ENCODE results near the gene PPFIBP2.
"Not testable (repeated sequence)": the region's sequence is repeated elsewhere in the genome, so short reads cannot be mapped to it uniquely, and the experiment has no call there.

The PPFIBP2 gene

DNA sequence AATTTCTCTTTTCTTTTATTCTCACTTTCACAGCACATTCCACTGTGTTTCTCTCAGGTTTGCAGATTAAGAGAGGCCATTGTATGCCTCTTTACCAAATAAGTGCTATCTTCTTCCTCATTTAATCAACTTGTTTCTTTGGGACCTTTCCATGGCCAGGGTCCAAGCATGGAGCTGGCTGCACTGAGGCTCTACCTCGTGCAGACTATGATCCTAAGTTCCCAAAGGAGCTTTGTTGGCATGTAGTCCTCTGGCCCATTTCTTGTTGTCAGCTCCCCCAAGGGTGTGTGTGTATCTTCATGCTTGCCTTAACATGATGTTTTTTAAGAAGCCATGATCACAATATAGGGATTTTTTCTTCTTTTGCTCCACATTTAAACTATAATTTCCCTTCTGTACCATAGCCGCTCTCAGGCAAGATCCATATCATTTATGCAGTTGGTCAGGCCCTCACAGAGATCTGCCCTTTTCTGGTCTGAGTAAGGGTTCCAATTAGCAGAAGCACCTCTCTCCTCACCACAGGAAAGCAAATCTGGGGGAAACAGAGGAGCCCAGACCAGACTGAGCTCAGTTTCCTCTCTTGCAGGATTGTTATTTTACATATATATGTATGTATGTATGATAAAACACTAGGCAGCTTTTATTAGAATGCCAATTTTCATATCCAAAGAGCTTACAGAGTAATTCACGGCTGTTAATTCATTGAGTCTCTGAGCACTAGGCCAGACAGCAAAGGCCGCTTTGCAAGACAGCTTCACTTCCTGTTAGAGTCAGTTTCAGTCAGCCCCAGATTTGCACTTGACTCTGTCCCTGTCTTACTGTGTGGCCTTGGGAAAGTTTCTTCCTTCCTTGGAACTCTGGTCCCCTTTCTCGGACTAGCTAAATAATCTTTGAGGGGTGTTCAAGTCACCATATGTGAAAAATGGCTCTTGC, 125.2 kb downstream of the PPFIBP2 start:
- no peak for DNase-seq

DNA sequence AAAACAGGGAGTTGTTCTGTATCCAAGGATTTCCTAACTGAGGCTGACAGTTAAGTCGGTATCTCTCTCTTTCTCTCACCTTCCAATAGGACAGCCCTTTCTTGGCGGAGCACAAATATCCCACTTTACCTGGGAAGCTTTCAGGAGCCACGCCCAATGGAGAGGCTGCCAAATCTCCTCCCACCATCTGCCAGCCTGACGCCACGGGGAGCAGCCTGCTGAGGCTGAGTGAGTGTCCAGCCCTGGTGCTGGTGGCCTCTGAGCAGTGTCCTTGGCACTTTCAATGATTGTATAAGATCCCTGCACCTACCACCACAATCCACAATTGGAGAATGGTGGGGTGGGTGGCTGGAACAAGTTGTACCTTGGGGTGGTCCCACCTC, 125.8 kb downstream of the PPFIBP2 start:
- no peak for DNase-seq

DNA sequence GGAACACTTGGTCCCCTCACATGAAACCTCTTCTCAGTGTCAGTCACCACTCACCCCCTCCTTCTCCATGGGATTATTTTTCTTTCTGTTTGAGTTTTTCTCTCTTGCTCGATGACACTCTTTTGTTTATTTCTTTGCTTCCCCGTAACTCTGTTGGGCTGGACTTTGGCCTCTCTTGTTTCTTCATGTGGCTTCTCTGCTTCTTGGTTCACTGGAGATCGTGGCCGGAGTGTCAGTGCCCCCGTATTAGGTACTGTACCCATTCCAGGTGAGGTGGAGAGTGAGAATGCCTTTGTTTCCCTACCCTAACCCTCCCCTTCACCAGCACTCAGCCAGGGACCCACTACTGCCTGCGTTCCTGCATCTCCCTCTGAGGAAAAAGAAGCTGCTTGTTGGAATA, 127.0 kb downstream of the PPFIBP2 start:
- no peak for DNase-seq

DNA sequence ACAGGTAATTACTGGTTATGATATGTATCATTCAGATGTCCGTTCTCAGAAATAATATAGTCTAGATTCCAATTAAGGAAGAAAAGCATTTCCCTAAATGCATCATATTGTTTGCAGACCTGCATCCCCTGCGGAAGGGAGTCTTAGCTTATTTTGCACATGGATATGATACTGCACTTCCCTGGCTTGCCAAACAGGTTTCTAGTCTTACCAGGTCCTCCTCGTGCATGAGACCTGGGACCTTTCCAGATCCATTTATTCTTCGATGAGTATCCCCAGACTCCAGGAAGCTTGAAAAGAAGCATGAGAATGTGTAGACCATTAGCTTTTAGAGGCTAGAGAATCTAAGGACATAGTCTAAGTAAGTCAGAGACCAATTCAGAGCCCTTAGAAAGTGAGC, 128.9 kb downstream of the PPFIBP2 start:
- no peak for DNase-seq

DNA sequence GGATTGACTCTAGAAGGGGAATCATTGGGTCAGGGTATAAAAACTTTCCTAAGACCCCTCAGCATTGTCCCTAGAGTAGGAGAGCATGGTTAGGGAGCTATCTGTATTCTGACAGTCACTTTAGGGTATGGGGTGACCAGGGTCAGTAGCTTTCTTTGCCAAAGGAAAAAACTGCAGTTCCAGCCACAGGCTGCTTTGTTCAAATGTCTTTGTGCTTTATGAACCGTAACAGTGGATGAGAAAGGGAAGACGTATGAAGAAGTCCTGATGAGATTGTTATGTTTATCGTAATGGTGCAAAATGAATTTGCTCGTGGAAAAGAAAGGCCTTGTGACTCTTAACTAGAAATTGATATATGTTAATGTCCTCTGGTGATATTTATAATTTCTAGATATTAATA, 129.5 kb downstream of the PPFIBP2 start:
- DNase-seq: no peak

DNA sequence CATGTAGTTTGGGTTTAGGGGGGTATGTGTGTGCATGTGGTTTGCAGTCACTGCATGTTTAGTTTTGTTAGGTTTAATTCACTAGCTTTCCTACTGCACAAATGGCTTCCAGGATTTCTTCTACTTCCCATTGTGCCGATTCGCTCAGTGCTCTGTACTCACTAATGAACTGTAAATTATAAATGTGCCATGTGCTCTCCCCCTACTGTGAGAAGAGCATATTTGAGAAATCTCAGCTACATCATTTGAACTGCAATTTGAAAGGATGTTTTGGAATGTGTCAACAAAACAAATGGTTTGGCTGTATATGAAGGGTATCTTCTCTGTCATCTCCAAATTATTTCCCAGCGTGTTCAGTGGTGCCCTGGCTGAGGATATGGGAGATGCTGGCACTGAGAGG, 131.4 kb downstream of the PPFIBP2 start:
- DNase-seq: no peak

DNA sequence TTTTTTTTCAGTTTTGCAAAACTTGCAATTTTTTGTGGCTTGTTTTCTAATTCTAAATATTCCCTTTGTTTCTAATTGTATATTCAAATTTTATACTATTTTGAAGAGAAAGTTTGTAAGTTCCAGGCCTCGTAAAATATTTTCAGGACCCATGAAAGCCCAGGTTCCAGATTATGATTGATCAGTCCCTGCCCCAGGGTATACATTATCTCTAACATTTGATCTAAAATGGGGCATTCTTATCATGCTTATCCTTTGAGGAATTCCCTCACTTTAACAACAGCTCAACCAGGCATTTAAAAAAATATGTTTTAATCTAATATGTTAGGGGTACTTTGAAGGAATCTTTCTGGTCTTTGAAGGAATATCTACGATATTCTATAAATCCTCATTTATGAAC, 133.1 kb downstream of the PPFIBP2 start:
- no peak for DNase-seq

DNA sequence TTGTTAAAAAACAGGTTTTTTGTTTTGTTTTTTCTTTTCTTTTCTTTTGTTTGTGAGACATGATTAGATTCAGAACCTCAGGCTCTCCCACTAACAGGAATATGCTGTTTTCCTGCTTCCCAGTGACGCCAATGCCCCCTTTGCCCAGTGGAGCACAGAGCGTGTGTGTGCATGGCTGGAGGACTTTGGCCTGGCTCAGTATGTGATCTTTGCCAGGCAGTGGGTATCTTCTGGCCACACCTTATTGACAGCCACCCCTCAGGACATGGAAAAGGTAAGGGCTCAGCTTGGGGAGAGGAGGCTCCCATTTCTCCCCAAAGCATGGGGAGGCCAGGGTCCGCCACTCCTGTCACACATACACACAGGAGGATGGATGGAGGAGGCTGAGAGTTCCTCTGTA, 134.5 kb downstream of the PPFIBP2 start:
- no peak for DNase-seq

DNA sequence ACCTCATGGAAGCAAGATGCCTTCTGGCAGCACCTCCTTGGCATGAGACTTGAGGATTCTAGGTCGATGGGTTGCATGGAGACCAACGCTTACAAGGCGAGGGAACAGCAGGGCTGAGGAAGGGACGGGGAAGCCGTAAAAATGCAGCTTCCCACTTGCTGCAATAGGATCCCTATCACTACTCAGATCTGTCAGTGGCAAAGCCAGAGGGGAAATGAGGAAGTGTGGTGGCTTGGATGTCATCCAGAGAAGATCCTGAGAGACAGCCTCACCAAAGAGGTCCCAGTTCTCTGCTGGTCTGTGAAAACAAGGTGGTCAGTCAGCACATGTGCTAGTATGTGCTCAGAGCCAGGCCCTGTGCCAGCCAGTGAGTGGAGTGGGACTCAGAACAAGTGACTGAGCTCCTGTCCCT, 137.3 kb downstream of the PPFIBP2 start:
- no peak for DNase-seq

DNA sequence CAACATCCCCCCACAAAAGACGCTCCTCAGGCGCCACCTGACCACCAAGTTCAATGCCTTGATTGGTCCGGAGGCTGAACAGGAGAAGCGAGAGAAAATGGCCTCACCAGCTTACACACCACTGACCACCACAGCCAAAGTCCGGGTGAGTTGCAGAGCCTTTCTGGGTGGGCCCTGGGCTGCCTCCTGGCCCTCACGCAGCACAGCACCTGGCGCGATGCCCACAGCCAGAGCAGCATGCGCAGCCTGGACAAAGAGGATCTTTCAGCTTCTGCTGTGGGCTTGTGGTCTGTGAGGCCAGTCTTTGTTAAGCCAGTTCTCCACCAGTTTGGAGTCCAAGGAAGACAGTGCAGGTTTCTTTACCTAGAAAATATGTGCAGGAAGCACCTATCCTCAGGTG, 137.9 kb downstream of the PPFIBP2 start:
- DNase-seq: no peak

DNA sequence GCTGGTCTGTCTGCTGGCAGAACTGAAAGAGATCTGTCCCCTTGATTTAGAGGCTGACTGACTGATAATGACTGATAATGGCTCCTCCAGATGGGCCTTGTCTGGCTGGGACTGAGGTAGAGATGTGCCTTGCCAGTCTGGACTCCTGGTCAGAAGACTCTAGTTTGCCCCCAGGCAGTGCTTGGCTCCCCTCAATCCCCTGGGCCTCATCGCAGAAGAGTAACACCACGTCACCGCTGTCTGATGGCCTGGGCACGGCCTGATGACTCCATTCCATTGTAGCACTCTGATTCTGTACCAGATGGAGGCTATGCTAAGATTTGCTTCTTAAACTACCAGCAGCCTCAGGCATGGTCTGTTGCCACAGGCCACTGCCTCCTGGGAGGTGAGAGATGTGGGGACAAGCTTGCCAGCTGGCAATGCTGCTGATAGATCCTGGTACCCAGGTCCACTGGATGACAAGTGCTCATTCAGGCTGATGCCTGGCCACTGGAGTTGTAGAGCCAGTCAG, 140.5 kb downstream of the PPFIBP2 start:
- DNase-seq: no peak

DNA sequence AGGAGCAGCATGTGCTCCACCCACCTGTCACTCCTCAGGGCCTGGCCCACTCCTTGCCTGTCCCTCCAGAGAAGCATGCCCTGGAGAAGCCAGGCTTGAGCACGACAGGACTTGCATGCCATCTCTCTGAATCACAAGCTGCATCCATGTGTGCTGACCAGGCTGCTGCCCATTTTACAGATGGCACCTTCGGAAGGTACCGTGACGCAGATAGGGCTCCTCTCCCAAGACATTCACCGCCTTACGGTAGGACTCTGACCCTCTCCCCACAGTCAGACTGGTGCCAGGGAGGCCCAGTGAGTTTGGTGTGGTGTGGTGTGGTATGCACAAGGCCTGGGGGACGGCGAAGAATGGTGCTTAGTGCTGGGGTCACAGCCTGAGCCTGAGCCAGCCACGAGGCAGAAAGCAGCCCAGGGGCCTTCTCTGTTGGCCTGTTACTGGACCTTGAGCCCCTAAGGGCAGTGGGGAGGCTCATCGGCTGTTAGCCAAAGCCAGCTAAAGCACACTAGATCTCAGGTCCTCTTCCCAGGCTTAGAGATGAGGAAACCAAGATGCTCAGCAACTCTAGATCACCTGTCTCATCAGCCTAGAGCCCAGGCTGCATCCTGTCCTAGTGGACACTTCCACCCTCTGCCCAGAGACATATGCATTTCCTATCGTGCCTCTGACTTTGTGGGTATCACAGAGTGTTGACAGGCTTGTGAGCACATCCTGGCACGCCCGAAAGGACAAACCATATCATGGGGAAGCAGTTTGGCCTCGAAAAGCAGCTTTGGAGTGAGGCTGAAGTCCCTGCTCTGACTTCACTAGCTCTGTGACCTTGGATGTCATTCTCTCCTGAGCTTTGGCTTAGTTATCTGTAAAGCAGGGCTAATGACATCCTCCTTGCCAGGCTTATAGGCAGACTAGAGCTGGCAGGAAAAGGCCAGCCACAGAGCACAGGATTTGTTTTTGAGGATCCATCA, 141.7 kb downstream of the PPFIBP2 start:
- no peak for DNase-seq

DNA sequence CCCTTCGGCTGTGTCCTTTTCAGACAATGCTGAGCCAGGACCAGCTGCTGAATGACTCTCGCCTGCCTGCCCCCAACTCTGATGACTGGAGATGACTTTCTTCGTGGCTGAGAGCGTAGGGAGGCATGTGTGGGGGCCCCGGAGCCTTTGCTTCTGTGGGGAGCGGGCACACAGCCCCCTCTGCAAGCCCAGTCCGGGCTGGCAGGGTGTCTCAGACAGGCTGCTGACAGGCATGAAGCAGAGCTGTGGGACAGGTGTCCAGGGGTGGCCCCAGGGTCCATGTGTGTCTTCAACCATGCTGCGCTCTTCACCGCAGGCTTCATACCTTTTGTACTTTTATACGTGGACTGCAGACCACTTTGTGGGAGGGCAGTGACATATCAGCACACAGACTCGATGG, 142.9 kb downstream of the PPFIBP2 start:
- no peak for DNase-seq

DNA sequence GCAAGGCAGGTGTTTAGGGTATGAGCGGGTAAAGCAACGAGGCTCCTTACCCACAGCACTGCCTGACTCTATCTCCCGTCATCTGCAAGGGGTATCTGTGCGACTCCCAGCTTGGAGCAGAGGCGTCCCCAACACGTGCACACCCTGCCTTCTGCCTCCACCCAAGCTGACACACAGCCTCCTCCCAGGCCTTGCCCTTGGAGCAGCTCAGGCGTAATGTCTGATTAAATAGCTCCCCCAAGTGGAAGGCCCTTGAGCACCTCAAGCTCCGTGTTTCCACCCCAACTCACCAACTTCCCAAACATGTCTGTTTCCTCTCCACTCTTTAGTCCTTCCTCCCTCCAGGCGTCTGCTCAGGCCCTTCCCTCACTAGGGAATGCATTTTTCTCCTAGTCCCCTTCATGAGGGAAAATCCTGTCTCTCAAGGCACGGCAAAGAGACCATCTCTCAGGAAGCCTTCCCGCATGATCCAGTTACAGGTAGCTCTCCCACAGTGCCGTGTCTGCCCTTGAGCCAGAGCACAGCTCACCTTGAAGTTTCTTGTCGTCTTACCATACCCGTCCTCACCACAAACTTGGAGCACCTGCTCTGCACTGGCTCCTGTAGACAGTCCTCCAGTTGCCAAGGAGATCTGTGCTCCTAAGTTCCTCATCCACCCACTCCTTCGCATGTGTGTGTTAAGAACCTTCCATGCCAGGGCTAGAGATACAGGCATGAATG, 143.7 kb downstream of the PPFIBP2 start:
- DNase-seq: no peak

DNA sequence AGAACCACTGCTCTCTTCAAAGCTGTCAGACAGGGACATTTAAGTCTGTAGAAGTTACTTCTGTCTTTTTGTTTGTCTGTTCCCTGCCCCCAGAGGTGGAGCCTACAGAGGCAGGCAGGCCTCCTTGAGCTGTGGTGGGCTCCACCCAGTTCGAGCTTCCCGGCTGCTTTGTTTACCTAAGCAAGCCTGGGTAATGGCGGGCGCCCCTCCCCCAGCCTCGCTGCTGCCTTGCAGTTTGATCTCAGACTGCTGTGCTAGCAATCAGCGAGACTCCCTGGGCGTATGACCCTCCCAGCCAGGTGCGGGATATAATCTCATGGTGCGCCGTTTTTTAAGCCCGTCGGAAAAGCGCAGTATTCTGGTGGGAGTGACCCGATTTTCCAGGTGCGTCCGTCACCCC, 149.7 kb downstream of the PPFIBP2 start:
- not testable (repeated sequence) for DNase-seq

DNA sequence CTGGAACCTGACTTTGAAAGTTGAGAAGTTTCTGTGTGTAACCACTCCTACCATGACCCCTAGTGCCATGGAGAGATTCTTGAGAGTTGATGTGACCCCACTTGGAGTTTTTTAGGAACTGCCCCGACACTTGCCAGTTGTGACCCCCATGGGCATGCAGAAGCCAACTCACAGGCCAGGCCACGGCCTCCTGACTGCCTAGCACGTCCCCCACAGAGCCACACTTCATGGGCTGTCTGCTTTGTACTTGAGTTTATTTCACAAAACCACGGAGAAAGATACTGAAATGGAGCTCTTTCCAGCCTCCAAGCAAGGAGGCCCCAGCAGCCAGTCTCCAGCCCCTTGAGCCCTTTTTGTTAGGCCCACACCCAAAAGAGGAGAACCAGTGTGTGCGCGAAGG, 151.1 kb downstream of the PPFIBP2 start:
- no peak for DNase-seq

DNA sequence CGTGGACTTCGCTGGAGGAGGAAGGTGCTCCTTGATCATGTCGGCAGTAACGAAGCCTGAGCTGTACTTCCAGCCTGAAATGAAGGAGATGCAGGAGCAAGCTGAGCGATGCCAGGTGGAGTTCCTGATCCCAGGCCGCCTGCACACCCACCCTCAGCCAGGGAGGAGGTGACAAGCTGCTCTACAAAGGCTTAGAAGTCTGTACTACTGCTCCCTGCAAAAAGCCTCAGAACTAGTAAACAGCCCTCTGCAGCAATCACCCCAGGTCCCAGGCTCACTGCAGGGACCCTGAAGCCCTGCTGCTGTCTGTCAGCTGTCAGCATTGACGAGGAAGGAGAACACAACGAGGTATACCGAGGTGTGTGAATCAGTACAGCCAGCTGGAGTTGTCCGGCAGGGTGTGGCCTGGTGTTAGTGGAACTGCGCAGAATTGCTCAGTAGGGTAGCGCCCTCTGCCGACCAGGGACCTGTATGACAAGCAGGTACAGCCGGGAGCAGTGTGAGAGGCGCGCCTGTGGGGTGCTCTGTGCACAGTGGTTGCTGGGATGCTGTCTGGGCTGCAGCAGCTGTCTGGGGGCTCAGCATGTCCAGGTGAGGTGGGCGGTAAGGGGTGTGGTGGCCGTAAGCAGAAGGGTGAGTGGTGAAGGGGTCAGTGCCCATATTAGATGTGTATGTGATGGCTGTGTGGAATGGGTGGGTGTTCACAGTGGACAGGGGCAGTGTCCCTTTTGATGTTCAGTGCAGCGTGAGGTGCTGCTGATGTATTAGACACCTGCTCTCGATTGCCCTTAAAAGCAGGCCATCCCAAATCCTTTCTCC, 151.9 kb downstream of the PPFIBP2 start:
- DNase-seq: peak; percentile 92

DNA sequence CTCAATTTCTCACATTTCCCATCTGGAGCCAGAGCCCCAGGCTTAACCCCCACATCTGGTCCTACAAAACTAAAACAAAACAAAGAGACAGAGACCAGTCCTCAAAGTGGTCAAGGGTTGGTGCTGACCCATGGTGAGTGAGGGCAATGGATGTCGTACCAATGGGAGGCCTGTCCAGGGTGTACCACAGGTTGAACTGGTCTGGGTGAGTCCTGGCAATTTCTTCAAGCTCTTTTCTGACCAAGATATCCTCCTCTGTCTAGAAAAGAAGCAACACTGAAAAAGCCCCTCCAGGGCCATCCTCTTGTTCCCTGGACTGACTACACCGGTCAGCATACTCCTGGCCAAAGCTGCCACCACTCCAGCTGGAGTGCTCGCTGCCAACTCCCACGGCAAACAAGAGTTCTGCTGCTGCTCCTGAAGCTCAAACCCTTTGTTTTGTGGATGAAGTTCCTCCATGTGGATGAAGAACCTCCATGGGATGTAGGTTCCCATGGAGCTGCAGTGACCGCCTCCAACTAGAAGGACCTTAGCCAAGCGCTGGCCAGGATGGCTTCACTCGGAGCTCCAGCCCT, 152.6 kb downstream of the PPFIBP2 start:
- no peak for DNase-seq

DNA sequence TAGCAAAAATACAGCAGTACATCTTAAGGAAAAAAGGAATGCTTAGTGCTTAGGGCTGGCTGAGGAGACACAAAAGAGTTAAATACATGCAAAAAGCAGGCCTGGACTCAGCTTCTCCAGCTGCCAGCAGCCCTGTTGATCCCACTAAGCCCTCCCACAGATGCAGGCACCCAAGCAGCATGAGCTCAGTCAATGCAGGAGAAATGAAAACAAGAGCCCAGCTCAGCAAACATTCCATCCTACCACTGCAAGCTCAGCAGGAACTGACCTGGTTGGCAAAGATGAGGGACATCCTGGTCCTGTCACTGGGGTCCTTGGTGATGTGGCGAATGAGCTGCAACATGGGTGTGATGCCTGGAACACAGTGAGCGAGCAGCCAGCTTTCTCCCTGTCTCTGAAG, 153.7 kb downstream of the PPFIBP2 start:
- no peak for DNase-seq

DNA sequence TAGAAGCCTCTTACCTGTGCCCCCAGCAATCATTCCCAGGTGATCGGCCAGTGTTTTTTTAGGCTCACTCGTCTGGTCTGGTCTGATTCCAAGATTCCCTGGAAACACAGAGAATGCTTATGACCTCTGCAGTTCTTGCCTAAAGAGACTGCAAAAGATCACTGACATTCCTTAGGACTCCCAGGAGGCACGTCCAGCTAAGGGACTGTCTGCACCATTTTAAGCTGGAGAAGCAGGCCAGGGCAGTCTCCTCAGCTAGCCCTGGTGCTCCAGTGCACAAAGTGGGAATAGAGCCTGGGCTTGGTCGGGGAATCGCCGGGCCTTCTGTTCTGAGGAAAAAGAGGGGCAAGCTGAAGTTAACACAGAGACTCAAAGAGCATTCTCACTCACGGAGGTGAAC, 154.7 kb downstream of the PPFIBP2 start:
- DNase-seq: no peak

DNA sequence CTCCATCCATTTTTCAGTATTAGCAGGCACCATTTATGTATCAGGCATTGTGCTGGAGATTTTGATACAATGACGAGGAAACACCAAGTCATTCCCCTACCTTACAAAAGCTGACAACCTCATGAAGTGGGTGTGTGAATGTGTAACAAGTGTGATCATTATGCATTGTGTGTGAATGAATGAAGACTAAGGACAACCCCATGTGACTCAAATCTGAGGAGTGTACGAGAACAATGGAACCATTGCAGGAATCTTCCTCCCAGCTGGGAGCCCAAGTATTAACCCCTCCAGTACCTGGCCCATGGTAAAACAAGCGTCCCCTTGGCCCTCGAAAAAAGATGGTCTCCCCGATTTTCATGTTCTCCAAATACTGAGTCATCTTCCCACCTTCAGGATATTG, 155.1 kb downstream of the PPFIBP2 start:
- DNase-seq: no peak

DNA sequence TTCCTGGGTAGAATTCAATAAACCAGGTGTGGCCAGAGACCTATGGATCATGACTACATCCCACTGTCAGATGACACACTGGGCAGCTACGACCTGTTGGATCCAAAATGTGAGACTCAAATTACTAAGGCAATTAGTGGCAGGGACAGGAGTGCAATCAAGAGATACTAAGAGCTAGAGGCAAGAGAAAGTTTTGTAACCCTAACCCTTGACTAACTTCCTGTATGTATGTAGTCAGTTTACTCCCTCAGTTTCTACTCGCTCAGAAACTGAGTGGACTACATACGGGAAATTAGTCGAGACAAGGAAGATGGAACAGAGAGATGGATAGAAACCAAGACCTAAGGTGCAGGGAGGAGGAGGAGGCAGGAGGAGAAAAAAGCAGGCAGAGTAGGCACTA, 156.8 kb downstream of the PPFIBP2 start:
- DNase-seq: no peak
